ENCODE measurements around the gene TMEM205.
"Not testable (repeated sequence)": the region's sequence is repeated elsewhere in the genome, so short reads cannot be mapped to it uniquely, and the experiment has no call there.

TMEM205 gene

DNA sequence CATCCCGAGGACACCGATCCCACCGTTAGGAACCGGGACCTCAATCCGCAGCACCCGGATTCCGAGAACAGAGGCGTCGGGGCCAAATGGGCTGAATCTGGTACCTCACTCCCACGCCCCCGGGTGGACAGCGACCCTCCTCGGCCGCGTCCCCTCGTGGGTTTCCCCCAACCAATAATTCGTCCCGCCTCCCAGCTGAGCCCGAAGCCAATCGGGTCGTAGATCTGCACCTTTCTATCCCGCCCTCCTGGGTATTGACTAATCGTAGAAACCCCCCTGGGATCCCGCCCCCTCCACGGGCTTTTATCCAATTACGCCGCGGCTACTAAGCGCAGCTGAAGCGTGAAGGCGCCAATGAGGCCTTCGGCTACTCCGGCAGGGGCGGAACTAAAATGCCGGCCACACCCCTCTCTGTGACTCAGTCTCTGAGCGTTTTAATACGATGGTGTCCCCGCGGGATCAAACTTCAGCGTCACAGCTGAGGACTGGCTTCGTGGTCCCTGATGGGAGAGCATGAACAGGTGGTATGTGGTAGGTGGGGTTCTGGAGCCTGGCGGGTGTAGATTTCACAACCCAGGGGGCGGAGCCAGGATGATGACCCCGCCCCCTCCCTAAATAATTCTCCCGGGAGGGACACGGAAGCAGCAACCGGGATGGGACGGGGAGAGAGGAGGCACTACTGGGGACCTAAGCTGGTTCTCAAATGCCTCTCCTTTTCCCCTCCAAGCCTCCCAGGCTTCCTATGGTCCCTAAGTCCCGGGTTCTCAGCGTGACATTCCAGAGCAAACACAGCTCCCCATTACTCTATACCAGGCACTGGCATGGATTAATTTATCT is at the start of gene TMEM205, which contains the start of gene CCDC159:
TSS of gene TMEM205 (minus strand) at position 165 of the 837 bp plus-strand sequence. CDS start 649 bp downstream, outside the sequence.
TSS of gene CCDC159 (plus strand) at position 416 of the 837 bp plus-strand sequence. CDS start at position 504, 88 bp downstream.
- DNase-seq = peak; percentile 99

DNA sequence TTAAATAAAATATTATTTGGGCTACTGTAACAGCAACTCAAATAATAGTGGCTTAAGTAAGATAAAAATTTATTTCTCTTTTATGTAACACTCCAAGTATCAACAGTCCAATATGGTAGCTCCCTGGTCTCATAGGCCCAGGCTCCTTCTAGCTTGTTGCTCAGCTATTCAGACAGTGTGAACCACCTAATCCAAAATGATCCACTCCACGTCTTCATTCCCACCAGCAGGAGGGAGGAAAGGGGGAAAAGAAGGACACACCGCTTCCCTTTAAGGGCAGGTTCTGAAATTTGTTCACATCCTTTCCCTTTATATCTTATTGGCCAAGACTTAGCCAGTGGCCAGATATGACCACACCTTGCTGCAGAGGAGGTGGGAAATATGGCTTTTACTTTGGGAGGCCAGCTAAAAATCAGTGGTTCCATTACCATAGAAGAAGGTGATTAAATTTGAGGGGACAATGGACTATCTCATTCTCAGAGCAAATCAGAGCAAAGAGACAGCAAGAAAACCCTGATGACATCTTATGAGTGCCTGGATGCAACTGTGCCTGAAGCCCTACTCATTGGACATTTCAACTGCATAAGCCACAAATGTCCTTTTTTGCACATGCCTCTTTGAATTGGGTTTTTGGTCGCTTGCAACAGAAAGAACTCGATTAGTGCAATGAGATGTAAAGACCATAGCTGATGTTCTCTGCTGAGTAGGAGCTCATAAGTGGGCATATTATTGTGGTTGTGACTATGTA is 45.0 kb upstream of the TMEM205 start:
- no peak for DNase-seq

DNA sequence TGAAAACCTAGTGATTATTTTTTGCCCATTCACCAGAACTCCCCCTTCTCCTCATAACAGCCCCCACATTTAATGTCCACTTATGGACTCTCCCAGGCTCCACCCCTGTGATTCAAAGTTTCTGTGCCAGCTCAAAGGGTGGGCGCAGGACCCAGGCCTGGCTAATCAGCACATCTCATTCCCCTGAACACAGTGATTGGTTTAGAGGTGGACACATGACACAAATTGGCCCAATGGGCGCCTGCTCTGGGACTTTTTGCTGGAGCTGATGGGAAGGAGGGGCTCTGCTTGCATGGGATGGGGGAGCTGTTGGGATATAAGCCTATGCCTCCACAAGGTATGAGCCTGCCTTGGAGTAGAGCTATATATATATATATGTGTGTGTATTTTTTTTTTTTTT is 44.3 kb upstream of the TMEM205 start:
- DNase-seq = no peak

DNA sequence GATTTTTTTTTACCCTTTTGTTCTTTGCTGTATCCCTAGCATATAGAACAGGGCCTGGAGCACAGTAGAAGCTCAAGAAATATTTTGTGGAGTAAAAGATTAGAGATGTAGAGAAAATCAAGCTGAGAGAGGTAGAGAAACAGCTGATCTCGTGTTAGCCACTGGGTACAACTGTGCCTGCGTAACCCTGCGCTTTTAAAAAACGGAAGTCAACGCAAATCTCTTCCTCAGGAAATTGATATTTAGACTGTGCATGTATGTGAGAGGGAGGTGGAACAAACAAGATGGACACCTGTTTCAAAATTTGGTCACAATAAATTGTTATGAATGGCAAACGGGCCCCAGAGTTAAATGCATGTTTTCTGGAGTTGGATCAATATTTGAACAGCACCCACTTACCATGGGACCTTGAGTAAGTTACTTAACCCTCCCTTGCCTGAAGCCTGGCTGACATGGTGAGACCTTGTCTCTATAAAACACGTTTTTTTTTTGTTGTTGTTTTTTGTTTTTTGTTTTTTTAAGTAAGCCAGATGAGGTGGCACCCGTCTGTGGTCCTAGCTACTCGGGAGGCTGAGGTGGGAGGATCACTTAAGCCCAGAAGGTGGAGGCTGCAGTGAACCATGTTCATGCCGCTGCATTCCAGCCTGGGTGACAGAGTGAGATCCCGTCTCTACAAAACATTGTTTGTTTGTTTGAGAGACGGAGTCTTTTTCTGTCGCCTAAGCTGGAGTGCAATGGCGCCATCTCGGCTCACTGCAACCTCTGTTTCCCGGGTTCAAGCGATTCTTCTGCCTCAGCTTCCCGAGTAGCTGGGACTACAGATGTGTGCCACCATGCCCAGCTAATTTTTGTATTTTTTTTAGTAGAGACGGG is 41.3 kb upstream of the TMEM205 start:
- no peak for DNase-seq

DNA sequence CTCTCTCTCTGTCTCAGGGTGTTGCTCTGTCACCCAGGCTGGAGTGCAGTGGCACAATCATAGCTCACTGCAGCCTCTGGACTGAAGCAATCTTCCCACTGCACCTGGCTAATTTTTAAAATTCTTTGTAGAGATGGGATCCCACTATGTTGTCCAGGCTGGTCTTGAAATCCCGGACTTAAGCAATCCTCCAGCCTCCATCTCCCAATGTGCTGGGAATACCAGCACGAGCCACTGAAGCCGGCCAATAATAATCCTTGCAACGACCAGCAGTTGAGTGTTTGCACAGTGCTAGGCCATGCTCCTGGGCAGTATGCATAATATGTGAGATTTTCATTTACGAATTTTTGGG is 38.7 kb upstream of the TMEM205 start:
- no peak for DNase-seq

DNA sequence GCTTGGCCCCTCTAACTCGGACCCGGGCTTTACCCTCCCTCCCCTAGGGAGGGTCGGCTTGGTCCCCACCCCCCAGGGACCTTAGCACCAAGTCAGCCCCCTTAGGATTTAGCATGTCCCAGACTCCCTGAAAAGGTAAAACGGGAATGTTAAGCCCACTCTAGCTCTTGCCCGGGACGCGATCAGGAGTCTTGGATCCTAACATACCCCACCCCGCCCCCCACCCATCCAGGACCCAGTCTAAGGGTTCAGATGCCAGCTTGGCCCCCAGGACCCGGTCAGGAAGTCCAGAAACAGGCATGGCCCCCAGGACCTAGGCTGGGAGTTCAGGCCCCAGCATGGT is 37.6 kb upstream of the TMEM205 start:
- no peak for DNase-seq

DNA sequence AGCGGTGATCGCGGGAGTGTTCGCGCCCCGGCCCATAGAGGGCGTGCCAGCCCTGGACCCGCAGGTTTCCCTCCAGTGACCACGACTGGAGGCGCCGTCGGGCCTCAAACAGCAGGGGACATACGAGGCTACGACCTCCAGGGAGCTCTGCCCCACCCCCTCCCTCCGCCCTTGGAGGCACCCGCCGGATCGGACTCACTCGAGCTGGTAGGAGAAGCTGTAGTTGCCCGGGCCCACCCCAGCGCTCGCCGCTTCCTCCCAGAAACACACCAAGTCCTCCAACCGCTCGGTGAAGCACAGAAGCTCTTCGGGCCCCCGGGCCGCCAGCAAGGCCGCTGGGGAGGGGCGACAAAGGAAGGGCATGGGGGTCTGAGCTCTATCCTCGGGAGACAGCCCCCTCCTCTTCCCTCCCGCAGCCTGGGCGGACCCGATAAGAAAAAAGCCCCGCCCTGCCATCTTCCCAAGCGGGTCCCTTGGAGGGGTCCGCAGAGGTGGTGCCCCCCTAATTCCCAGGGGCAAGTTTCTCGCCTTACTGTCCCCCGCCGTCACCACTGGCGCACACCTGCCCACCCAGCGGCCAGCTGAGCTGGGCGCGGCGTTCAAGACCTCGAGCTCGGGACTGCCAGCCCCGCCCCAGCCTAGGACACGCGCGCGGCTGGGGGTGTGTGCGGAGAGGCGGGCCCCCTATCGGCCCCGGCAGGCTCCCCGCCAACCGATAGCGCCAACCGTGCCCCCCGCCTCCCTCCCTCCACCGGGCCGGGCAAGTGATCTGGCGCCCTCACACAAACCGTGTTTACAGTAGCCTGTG is 37.0 kb upstream of the TMEM205 start:
- DNase-seq = peak; percentile 69

DNA sequence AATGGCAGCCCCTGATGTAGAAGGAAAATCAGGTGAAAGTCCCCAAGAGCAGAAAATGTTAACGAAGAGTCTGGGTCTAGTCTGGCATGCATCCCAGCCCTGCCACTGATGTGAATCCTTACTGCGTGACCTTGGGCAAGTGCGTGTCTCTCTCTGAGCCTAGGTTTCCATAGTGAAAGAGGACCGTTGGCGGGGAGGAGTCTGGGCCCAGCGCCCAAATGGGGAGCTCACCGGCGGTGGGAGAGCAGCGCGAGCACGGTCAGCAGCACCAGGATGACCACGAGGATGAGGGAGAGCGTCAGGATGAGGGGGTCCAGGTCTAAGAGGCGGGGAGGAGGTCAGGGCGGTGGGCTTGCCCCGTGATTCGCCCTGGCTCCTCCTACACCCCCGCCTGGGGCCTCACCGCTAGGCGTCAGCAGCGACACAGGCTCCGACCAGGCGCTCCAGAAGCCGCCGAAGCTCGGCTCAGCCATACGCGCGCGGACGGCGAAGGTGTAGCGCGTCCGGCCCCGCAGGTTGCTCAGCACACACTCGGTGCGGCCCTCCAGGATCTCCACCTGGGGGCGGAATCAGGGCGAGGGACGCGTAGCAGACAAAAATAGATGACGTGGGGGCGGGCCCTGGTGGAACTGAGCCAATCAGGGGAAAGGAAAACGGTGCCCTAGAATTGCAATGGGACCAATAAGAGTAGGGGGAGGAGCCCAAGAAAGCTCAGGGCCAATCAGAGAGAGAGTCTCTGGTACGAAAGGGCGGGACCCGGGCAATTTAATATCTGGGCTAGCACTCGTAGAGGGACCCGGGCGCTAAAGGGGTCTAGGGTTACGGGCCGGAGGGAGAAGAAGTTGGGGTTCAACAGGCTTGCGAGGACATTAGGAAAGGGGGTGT is 34.8 kb upstream of the TMEM205 start:
- peak; percentile 98 for DNase-seq

DNA sequence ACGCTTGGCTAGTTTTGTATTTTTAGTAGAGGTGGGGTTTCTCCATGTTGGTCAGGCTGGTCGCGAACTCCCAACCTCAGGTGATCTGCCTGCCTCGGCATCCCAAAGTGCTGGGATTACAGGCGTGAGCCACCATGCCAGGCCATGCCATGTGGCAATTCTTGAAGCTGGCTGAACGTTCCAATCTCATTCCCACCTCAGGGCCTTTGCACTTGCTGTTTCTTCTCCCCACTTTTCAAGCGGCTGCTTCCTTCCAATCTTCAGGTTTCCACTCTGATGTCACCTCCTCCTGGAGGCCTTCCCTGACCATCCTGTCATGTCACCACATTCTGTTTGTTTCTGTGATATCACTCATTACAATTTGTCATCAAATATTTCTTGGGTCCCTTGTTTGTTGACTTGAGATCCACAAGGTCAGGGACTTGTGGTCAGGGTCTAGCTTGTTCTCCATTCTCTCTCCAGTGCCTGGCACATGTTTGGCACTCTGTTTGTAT is 33.8 kb upstream of the TMEM205 start:
- no peak for DNase-seq

DNA sequence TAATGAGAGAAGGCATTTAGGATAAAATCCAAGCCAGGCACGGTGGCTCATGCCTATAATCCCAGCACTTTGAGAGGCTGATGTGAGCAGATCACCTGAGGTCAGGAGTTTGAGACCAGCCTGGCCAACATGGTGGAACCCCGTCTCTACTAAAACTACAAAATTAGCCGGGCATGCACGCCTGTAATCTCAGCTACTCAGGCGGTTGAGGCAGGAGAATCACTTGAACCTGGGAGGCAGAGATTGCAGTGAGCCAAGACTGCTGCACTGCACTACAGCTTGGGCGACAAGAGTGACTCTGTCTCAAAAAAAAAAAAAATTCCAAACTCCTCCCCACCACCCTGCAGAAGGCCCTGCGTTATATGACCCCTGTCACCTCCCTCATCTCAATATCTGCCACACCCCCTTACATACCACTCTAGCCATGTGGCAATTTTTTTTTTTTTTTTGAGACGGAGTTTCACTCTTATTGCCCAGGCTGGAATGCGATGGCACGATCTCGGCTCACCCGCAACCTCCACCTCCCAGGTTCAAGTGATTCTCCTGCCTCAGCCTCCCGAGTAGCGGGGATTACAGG is 33.3 kb upstream of the TMEM205 start:
- not testable (repeated sequence) for DNase-seq

DNA sequence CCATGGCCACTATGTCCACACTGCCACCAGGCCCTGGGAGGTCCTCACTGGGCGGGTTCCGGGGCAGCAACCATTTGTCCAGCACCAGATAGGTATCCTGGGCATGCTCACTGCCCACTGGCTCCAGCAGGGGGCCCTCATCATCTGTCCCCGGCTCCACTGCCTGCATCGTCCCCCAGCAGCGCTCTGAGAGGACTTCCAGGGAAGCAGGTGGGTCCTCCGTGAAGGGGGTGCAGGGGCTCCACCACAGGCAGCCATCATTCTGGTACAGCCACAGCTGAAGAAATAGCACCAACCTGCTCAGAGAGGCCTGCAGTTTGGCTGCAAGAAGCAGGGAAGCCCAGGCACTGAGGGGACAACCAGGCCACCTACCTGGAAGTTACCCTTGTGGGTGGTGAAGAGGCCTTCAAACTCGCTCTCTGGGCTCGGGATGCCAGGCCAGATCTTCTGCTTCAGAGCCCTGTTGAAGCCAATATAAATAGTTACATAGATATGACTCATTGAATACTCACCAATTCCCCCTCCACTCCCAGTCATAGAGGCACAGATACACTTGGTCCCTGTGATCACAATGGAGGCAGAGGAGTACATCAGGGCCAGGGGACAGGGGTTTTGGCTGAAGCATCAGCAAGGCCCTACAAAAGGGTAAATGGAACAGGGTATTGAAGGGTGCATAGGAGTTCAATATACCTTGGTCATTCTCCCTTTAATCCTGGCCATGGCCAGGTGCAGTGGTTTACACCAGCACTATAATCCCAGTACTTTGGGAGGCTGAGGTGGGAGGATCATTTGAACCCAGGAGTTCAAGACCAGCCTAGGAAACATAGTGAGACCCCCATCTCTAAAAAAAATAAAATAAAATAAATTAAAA is 32.5 kb upstream of the TMEM205 start:
- peak; percentile 36 for DNase-seq

DNA sequence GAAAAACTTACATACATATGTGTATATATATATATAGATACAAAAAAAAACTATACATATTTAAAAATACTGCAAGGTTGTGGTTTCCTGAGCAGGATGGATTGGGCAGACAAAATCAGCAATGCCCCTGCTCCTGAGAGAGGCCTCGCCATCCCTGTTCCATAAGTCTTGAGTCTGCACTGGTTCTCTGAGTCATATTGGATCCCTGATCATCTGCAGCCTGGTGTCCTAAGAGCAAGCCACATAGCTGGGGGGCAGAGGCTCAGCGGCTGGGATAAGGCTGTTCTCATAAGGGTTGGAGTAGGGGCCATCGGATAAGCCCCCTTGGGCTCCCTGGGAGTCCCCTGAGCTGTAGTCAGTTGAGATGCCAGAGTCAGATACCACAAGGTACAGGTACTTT is 31.7 kb upstream of the TMEM205 start:
- no peak for DNase-seq

DNA sequence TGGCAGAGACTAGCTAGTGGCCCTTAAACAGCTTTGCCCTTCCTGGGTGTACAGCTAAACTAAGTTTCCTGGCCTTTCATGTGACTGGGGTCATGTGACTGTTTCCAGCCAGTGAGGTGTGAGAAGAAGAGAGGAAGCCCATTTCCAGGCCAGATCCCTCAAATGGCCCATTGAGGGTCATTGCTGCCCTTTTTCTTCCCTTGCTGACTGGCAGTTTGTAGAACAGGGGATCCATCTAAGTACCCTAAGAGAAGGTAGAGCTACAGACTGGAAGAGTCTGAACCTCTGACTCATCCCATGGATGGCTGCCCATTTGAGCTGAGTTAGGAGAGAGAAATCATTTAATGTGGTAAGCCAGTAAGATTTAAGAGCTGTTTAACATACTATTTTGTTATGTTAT is 31.2 kb upstream of the TMEM205 start:
- peak; percentile 40 for DNase-seq

DNA sequence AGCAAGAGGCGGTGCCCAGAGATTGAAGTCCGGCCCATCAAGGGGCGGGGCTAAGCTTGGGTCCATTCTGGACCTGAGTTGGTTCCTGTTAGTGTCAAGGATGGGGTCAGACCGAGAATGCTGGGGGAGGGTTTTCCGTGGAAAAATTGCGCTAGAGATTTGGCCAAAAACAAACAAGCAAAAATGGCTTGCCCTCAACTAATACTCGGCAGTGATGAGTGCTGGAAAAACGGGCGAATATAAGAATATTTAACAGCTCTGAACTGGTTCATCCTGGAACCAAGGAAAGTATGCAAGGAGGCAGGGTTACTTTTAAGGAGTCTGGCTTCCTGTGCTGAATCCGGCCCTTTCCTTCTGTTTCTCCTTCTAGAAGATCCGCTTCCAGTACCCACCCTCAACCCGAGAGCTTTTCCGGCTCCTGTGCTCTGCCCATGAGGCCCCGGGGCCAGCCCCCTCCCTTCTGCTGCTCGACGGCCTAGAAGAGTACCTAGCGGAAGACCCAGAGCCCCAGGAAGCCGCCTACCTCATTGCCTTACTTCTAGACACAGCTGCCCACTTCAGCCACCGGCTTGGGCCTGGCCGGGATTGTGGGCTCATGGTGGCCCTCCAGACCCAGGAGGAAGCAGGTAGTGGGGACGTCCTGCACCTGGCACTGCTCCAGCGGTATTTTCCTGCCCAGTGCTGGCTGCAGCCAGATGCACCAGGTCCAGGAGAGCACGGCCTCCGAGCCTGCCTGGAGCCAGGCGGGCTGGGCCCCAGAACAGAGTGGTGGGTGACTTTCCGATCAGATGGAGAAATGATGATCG is 29.3 kb upstream of the TMEM205 start:
- DNase-seq = peak; percentile 82

DNA sequence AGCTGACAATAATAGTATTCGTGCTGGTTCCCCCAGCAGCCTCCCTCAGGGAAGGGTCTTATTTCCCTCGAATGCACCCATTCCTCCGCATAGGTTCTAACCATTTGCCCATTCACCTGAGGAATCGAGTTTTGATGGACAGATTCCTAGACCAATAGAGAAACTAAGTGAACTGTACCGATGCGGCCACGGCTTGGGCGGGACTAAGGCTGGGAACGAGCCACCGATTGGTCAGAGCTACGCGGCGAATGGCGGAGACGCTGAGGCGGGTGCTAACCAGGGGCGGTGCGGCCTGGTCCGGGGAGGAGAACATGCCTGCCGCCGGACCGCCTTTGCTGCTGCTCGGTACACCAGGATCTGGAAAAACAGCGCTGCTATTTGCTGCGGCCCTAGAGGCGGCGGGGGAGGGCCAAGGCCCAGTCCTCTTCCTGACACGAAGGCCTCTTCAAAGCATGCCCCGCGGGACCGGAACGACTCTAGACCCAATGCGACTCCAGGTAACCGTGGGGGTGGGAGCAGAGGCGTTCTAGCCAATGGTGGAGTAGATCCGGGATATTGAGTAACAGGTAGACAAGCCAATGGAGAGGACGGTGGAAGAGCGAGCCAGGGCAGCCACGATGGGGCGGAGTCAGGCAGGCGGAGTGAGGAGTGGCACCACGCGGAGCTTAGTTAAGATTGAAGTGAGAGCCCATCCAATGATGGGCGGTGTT is 28.5 kb upstream of the TMEM205 start, which contains the start of gene SWSAP1:
TSS of gene SWSAP1 (plus strand) at position 234 of the 710 bp plus-strand sequence. CDS start at position 249, 15 bp downstream.
- peak; percentile 97 for DNase-seq

DNA sequence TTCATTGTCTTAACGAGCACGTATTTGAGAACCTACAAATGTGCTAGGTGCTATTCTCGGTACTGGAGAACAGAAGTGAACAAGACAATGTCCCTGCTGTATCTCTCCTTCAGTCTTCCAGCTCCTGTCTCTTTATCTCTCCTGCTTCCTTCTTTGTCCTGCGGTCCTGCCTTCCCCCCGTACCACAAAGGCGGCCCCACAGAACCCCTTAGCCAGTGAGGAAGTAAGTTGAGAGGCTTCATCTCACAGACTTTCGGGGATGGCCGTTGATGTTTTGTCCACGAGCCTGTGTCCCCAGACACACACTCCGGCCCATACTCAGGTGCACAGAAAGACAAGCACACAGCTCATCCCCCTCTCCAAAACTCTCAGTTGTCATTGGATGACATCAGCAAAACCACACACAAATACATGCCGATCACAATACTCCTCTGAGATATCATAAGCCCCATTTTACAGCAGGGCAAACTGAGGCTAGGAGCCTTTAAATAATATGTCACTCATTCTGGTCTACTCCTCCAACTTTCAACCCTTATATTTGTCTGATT is 27.9 kb upstream of the TMEM205 start:
- DNase-seq = no peak

DNA sequence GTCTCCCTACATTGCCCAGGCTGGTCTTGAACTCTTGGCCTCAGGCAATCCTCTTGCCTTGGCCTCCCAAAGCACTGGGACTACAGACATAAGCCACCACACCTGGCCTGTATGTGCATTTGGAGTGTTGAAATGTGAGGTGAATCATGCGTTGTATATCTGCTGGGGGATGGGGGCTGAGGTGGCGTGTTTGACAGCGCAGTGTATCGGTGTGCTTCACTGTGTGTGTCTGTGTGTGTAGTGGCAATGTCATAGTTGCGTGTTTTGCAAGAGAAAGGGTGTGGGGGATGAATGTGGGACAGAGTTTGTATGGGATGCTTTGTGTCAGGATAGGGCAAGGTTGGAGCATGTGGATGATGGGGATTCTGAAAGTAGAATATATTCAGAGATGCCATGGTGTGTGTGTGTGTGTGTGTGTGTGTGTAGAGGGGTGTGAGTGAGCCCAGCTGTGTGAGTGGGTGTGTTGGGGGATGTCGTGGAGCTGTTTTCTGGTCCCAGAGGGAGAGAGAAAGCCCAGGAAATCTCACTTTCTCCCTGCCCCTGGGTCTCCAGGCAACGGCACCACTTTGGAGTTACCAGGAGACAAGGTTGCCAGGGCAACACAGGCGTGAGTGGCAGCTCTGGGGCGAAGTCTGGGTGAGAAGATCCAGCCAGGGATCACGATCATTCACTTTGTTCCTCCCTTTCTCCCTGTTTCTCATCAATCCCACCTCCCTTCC is 27.3 kb upstream of the TMEM205 start:
- DNase-seq = no peak
